Esophagus squamous epithelium (tissue), 4 donors: Measurements from ENCODE around the gene GPR183.

Source experiments
- POLR2A ChIP-seq, 4 donors: fragments of 450-650 bp; IDR thresholded peaks; one replicate each; pipeline ENCODE4 v1.6.1; 2017; ENCODE audit warnings: antibody characterized with exemption in 4 of 4, mild to moderate bottlenecking in 4 of 4, moderate library complexity in 3 of 4
- TF ChIP-seq, protein P1 (sequence below), 6 experiments: fragments of 450-650 bp in 4 of 6; fragments of 200-600 bp in 2 of 6; sonication (generic) in 2 of 6; IDR thresholded peaks; one replicate each; pipeline ENCODE4 v1.5.1; 2016 to 2019; ENCODE audit warnings: antibody characterized with exemption in 6 of 6, mild to moderate bottlenecking in 4 of 6, moderate library complexity in 4 of 6

- TF ChIP-seq, protein P1, sequence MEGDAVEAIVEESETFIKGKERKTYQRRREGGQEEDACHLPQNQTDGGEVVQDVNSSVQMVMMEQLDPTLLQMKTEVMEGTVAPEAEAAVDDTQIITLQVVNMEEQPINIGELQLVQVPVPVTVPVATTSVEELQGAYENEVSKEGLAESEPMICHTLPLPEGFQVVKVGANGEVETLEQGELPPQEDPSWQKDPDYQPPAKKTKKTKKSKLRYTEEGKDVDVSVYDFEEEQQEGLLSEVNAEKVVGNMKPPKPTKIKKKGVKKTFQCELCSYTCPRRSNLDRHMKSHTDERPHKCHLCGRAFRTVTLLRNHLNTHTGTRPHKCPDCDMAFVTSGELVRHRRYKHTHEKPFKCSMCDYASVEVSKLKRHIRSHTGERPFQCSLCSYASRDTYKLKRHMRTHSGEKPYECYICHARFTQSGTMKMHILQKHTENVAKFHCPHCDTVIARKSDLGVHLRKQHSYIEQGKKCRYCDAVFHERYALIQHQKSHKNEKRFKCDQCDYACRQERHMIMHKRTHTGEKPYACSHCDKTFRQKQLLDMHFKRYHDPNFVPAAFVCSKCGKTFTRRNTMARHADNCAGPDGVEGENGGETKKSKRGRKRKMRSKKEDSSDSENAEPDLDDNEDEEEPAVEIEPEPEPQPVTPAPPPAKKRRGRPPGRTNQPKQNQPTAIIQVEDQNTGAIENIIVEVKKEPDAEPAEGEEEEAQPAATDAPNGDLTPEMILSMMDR (IDR thresholded peaks at IDR 0.05), result no peak
- TF ChIP-seq POLR2A (IDR thresholded peaks at IDR 0.05), result no peak
Measured at GRCh38 chr13:99289674-99290337, 17.4 kb downstream of the GPR183 start.
